Measurements from ENCODE around the gene AFM. TPM values are rescaled to one million over a fixed set of nuclear protein-coding genes. Genes with fewer than 3 reads are reported as not detected.

AFM gene
- total RNA-seq, 1 experiment from 2014 or later: not detected

DNA sequence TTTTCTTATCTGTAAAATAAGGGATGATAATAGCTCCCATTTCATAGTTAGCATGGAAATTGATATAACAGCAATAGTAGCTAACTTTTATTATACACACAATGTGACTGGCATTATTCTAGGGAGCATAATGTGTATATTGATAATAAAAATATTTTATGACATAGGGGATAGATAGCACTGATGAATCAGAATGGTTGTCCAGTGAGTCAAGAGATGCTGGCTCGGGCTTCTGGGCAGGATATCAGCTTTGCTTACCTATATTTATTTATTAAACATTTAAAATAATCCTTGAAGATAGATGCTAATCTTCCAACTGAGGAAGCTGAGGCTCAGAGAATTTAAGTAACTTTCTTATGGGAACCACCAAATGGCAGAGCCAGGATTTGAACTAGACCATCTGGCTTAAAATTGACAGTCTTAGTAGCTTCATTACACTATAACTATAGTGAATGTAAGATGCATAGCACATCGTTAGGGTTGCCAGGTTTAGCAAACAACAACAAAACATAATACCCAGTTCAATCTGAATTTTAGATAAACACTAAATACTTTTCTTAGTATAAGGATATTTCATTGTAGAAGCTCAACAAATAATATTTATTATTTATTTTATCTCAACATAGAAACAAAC is 42.8 kb upstream of the AFM start:
- Histone ChIP-seq H2AFZ (no peak overlapping the region), H3F3A (ENCODE audit: insufficient read depth, low read depth) (no peaks in the 10 kb centered on the region), H3K4me1 (replicated peaks; ENCODE audit: insufficient read depth) (no peaks in the 10 kb centered on the region), H3K36me3 (ENCODE audit: low read depth) (no peaks in the 10 kb centered on the region), H4K20me1 (ENCODE audit: insufficient read depth) (no peaks in the 10 kb centered on the region), H3K27ac (no peak overlapping the region), H3K9me3 (ENCODE audit: insufficient read depth, low read depth) (no peaks in the 10 kb centered on the region; the same call in 1 of the 2 replicates), H3K4me3 (no peak overlapping the region), H3K79me2 (ENCODE audit: low read depth) (no peaks in the 10 kb centered on the region), H3K4me2 (no peak overlapping the region), H3K27me3 (ENCODE audit: insufficient read depth, low read depth) (no peaks in the 10 kb centered on the region), H3K9me2 (ENCODE audit: insufficient read depth) (no peaks in the 10 kb centered on the region; the same call in 1 of the 2 replicates)
- ChIA-PET POLR2A (ENCODE audit: unreplicated experiment) (interaction anchor here (0.6 kb wide), 1 partner anchor 718 kb away, joined by 3 read pairs; no protein-coding TSS in a partner anchor), CTCF (no interaction called here)
- no TSS peak for BruUV-seq (replicated peaks)
- TF ChIP-seq EZH2 (IDR thresholded peaks at IDR 0.05; ENCODE audit: low read depth): no peak
- TF ChIP-seq CTCF (conservative IDR thresholded peaks at IDR 0.05): no peak
- no peak for DNase-seq
- intact Hi-C loops (cut with micrococcal nuclease; ENCODE audit: unreplicated experiment): no loop called here

DNA sequence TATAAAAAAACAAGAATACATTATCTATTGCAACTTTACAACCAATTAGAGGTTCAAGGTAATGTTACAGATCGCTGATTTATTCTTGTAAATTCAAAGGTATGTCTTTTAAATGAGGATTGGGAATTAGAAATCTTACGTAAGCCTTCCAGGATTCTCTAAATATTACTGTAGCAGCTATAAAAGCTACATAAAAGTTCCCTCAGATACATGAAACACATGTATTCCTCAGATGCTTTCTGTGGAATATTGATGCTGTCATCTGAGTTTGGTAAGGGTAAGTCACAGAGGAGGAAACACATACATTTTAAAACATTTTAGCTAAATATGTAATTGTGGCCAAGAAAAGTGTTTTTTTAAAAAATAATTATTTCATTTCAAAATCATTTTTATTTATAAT is 42.1 kb upstream of the AFM start:
- H2AFZ ChIP-seq: no peak overlapping the region
- intact Hi-C loops (cut with micrococcal nuclease; ENCODE audit: unreplicated experiment): no loop called here
- CTCF ChIA-PET: no interaction called here
- H3K27ac ChIP-seq: no peak overlapping the region
- no peaks in the 10 kb centered on the region for H3K79me2 ChIP-seq (ENCODE audit: low read depth)
- H3F3A ChIP-seq (ENCODE audit: insufficient read depth, low read depth): no peaks in the 10 kb centered on the region
- no peaks in the 10 kb centered on the region; the same call in 1 of the 2 replicates for H3K9me2 ChIP-seq (ENCODE audit: insufficient read depth)
- H3K4me1 ChIP-seq (replicated peaks; ENCODE audit: insufficient read depth): no peaks in the 10 kb centered on the region
- H3K27me3 ChIP-seq (ENCODE audit: insufficient read depth, low read depth): no peaks in the 10 kb centered on the region
- H4K20me1 ChIP-seq (ENCODE audit: insufficient read depth): no peaks in the 10 kb centered on the region
- H3K36me3 ChIP-seq (ENCODE audit: low read depth): no peaks in the 10 kb centered on the region
- no peaks in the 10 kb centered on the region; the same call in 1 of the 2 replicates for H3K9me3 ChIP-seq (ENCODE audit: insufficient read depth, low read depth)
- POLR2A ChIA-PET (ENCODE audit: unreplicated experiment): no interaction called here
- no peak for DNase-seq
- TF ChIP-seq CTCF (conservative IDR thresholded peaks at IDR 0.05) (no peak), EZH2 (IDR thresholded peaks at IDR 0.05; ENCODE audit: low read depth) (no peak)
- no peak overlapping the region for H3K4me3 ChIP-seq
- H3K4me2 ChIP-seq: no peak overlapping the region
- BruUV-seq (replicated peaks): no TSS peak

DNA sequence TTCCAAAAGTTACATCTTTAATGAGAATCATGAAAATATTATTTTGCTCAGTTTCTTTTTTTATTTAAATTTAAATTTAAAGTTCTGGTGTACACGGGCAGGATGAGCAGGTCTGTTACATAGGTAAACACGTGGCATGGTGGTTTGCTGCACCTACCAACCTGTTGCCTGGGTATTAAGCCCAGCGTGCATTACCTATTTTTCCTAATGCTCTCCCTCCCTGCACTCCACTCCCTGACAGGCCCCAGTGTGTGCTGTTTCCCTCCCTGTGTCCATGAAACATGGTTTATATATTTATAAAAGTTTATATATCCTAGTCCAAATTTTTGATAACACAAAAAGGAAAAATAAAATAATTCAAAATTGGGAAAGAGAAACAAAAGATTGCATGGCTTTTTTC is 41.6 kb upstream of the AFM start:
- ChIA-PET CTCF (no interaction called here), POLR2A (ENCODE audit: unreplicated experiment) (no interaction called here)
- Histone ChIP-seq H3K9me2 (ENCODE audit: insufficient read depth) (no peaks in the 10 kb centered on the region; the same call in 1 of the 2 replicates), H3K27me3 (ENCODE audit: insufficient read depth, low read depth) (no peaks in the 10 kb centered on the region), H3F3A (ENCODE audit: insufficient read depth, low read depth) (no peaks in the 10 kb centered on the region), H4K20me1 (ENCODE audit: insufficient read depth) (no peaks in the 10 kb centered on the region), H3K4me2 (no peak overlapping the region), H3K79me2 (ENCODE audit: low read depth) (no peaks in the 10 kb centered on the region), H2AFZ (no peak overlapping the region), H3K27ac (no peak overlapping the region), H3K36me3 (ENCODE audit: low read depth) (no peaks in the 10 kb centered on the region), H3K4me3 (no peak overlapping the region), H3K9me3 (ENCODE audit: insufficient read depth, low read depth) (no peaks in the 10 kb centered on the region; the same call in 1 of the 2 replicates), H3K4me1 (replicated peaks; ENCODE audit: insufficient read depth) (no peaks in the 10 kb centered on the region)
- TF ChIP-seq EZH2 (IDR thresholded peaks at IDR 0.05; ENCODE audit: low read depth): no peak
- TF ChIP-seq CTCF (conservative IDR thresholded peaks at IDR 0.05): no peak
- no peak for DNase-seq
- intact Hi-C loops (cut with micrococcal nuclease; ENCODE audit: unreplicated experiment): no loop called here
- no TSS peak for BruUV-seq (replicated peaks)

Measured in PC-9 (cell line).